Activated B cell treated with CpG ODN at 0.5 μM for 24 hours (primary cell): ENCODE measurements around the gene RGS17. TPM values are rescaled to one million over a fixed set of nuclear protein-coding genes. Genes with fewer than 3 reads are reported as not detected.
"Not testable (repeated sequence)": the region's sequence is repeated elsewhere in the genome, so short reads cannot be mapped to it uniquely, and the experiment has no call there.

Source experiments
- ATAC-seq: fragments of 200-7000 bp; cut with Tn5 transposase; one replicate; pipeline ENCODE4 v1.10.0; 2021; ENCODE audit warnings: low read depth, mild to moderate bottlenecking, moderate library complexity
- CTCF ChIA-PET: fragments of 350-600 bp; sonication (Branson Sonifier 250); formaldehyde crosslinking; loops from one replicate; lab custom pipeline; 2021; ENCODE audit warnings: antibody characterized with exemption; lab: Charles Lee
- POLR2A ChIA-PET: fragments of 350-600 bp; sonication (Branson Sonifier 250); formaldehyde crosslinking; loops from one replicate; lab custom pipeline; 2021; ENCODE audit warnings: antibody characterized with exemption; lab: Charles Lee
- DNase-seq: peaks from one replicate; pipeline ENCODE4 v3.0.0; 2022
- H3K27ac Mint-ChIP-seq: one replicate; pipeline ENCODE4 v1.8.0; 2020; ENCODE audit warnings: mixed read lengths
- H3K27me3 Mint-ChIP-seq: one replicate; pipeline ENCODE4 v1.8.0; 2021; ENCODE audit warnings: mixed read lengths
- H3K36me3 Mint-ChIP-seq: one replicate; pipeline ENCODE4 v1.8.0; 2021; ENCODE audit warnings: low read depth, mixed read lengths
- H3K4me1 Mint-ChIP-seq: one replicate; pipeline ENCODE4 v1.8.0; 2021; ENCODE audit warnings: mixed read lengths
- H3K4me3 Mint-ChIP-seq: one replicate; pipeline ENCODE4 v1.8.0; 2020; ENCODE audit warnings: mild to moderate bottlenecking, mixed read lengths
- H3K9me3 Mint-ChIP-seq: one replicate; pipeline ENCODE4 v1.8.0; 2020; ENCODE audit warnings: mixed read lengths
- CTCF ChIP-seq: fragments of 200-600 bp; IDR thresholded peaks from one replicate; pipeline ENCODE4 v1.8.0; 2022; ENCODE audit warnings: antibody characterized with exemption, mild to moderate bottlenecking
- intact Hi-C: fragments of 100-400 bp; cut with micrococcal nuclease; formaldehyde crosslinking; loops from one replicate; pipeline ENCODE4 v1.15.1; 2024
- total RNA-seq: library from RNA; stranded (reverse); gene quantifications from 2 replicates; pipeline ENCODE4 v1.2.3, GENCODE V29; 2022

RGS17 gene
- total RNA-seq, 1 donor from 2014 or later, result not detected

- no peak for DNase-seq
- no peaks in the 10 kb centered on the region for H3K36me3 Mint-ChIP-seq
- no peak overlapping the region for H3K4me3 Mint-ChIP-seq
- no peaks in the 10 kb centered on the region for H3K9me3 Mint-ChIP-seq
- no peak overlapping the region for H3K27ac Mint-ChIP-seq
- no peak for ATAC-seq
- TF ChIP-seq CTCF, result no peak
- peaks cover 14% of the 10 kb centered on the region for H3K4me1 Mint-ChIP-seq
- ChIA-PET POLR2A (no interaction called here), CTCF (no interaction called here)
- peaks cover 31% of the 10 kb centered on the region for H3K27me3 Mint-ChIP-seq
- intact Hi-C loops, result no loop called here
These were observed 4.9 kb downstream of the RGS17 start for GRCh38 chr6:153126218-153126617.

- ATAC-seq, result no peak
- TF ChIP-seq CTCF, result no peak
- H3K36me3 Mint-ChIP-seq, result no peaks in the 10 kb centered on the region
- peaks cover 8% of the 10 kb centered on the region for H3K4me1 Mint-ChIP-seq
- ChIA-PET CTCF (no interaction called here), POLR2A (no interaction called here)
- intact Hi-C loops, result no loop called here
- no peak overlapping the region for H3K4me3 Mint-ChIP-seq
- DNase-seq, result no peak
- H3K9me3 Mint-ChIP-seq, result no peaks in the 10 kb centered on the region
- no peak overlapping the region for H3K27ac Mint-ChIP-seq
- peaks cover 32% of the 10 kb centered on the region for H3K27me3 Mint-ChIP-seq
These were observed 6.0 kb downstream of the RGS17 start for GRCh38 chr6:153125032-153125431.

GRCh38 chr6:153123801-153124200 lies 7.3 kb downstream of the RGS17 start:
- Mint-ChIP-seq H3K9me3 (no peaks in the 10 kb centered on the region), H3K4me3 (no peak overlapping the region), H3K27ac (no peak overlapping the region), H3K27me3 (peaks cover 23% of the 10 kb centered on the region), H3K4me1 (no peaks in the 10 kb centered on the region), H3K36me3 (no peaks in the 10 kb centered on the region)
- POLR2A ChIA-PET, result no interaction called here
- intact Hi-C loops, result no loop called here
- CTCF ChIA-PET, result no interaction called here
- ATAC-seq (no peak), DNase-seq (no peak)
- no peak for TF ChIP-seq CTCF

GRCh38 chr6:153121311-153121710 lies 9.8 kb downstream of the RGS17 start:
- POLR2A ChIA-PET, result no interaction called here
- no peak for ATAC-seq
- intact Hi-C loops, result no loop called here
- no peak overlapping the region for H3K27ac Mint-ChIP-seq
- TF ChIP-seq CTCF, result no peak
- H3K36me3 Mint-ChIP-seq, result no peaks in the 10 kb centered on the region
- H3K4me3 Mint-ChIP-seq, result no peak overlapping the region
- CTCF ChIA-PET, result no interaction called here
- no peak for DNase-seq
- peaks cover 13% of the 10 kb centered on the region for H3K27me3 Mint-ChIP-seq
- H3K4me1 Mint-ChIP-seq, result no peaks in the 10 kb centered on the region
- no peaks in the 10 kb centered on the region for H3K9me3 Mint-ChIP-seq

- no peak overlapping the region for H3K4me3 Mint-ChIP-seq
- ChIA-PET CTCF (no interaction called here), POLR2A (no interaction called here)
- no peak for DNase-seq
- peaks cover 11% of the 10 kb centered on the region for H3K27me3 Mint-ChIP-seq
- peaks cover 9% of the 10 kb centered on the region for H3K9me3 Mint-ChIP-seq
- no peak for TF ChIP-seq CTCF
- intact Hi-C loops, result no loop called here
- H3K27ac Mint-ChIP-seq, result no peak overlapping the region
- no peak for ATAC-seq
- no peaks in the 10 kb centered on the region for H3K36me3 Mint-ChIP-seq
- H3K4me1 Mint-ChIP-seq, result no peaks in the 10 kb centered on the region
These were observed 12.8 kb downstream of the RGS17 start for GRCh38 chr6:153117986-153118879.

- intact Hi-C loops, H3K27me3 Mint-ChIP-seq, H3K4me1 Mint-ChIP-seq, H3K4me3 Mint-ChIP-seq, H3K27ac Mint-ChIP-seq, POLR2A ChIA-PET, DNase-seq, CTCF ChIA-PET, ATAC-seq, H3K36me3 Mint-ChIP-seq: not testable (repeated sequence)
- H3K9me3 Mint-ChIP-seq, result peaks cover 11% of the 10 kb centered on the region
These were observed 20.0 kb downstream of the RGS17 start for GRCh38 chr6:153111082-153111481.

- H3K36me3 Mint-ChIP-seq, H3K4me1 Mint-ChIP-seq, H3K4me3 Mint-ChIP-seq, DNase-seq, ATAC-seq, H3K27ac Mint-ChIP-seq, intact Hi-C loops, H3K27me3 Mint-ChIP-seq, POLR2A ChIA-PET, CTCF ChIA-PET: not testable (repeated sequence)
- peaks cover 11% of the 10 kb centered on the region for H3K9me3 Mint-ChIP-seq
These were observed 20.5 kb downstream of the RGS17 start for GRCh38 chr6:153110612-153111011.
